Spleen (tissue), 7 donors: ENCODE data around the gene VEGFC.

Source experiments
- CTCF ChIP-seq, 11 experiments: fragments of 200-600 bp in 7 of 11; fragments of 450-650 bp in 4 of 11; sonication (generic) in 4 of 11; IDR thresholded peaks in 8 of 11; conservative IDR thresholded peaks in 3 of 11; 1 replicate in 7 of 11; 2 replicates in 4 of 11; pipeline versions ENCODE4 v1.4.0 to v1.8.0; 2016 to 2021; ENCODE audit warnings: antibody characterized with exemption in 11 of 11, inconsistent platforms in 4 of 11, mild to moderate bottlenecking in 1 of 11
- POLR2A ChIP-seq, 3 donors: fragments of 450-650 bp; IDR thresholded peaks; one replicate each; pipeline ENCODE4 v1.5.1; 2017; ENCODE audit warnings: antibody characterized with exemption in 3 of 3, mild to moderate bottlenecking in 1 of 3
- POLR2AphosphoS5 ChIP-seq, 3 donors: sonication (generic); formaldehyde crosslinking; IDR thresholded peaks; one replicate each; pipeline ENCODE4 v1.5.1; 2017; ENCODE audit warnings: antibody characterized with exemption in 3 of 3
- donor health status: DM: no; HTN: no; CAD: no; lungs with moderate emphysema.
- donor health status: DM: no; HTN: no; CAD: no.
- donor health status: DM: no; HTN: no; CAD: no.

DNA sequence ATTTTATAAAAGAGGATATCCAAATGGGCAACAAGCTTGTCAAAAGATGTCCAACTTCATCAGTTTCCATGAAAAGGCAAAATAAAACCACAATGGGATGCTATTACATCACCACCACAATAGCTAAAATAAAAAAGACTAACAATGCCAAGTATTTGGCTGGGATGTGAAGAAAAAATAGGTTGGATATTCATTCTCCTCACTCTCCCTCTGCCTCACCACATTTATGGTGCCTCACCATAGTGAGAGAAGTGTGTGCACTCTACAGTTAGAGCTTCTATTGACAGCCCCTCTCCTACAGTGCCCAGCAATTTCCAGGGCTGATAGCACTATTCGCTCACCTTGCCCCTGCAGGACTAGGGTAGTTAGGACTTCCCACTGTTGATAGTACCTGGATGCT is 25.5 kb downstream of the VEGFC start:
- TF ChIP-seq CTCF (IDR thresholded peaks at IDR 0.05 in 8 of 11, conservative IDR thresholded peaks at IDR 0.05 in 3 of 11) = no peak
- no peak for TF ChIP-seq POLR2A (IDR thresholded peaks at IDR 0.05)
- no peak for TF ChIP-seq POLR2AphosphoS5 (IDR thresholded peaks at IDR 0.05)
